HCT116 (cell line): Measurements from ENCODE around the gene SCYGR4. TPM values are rescaled to one million over a fixed set of nuclear protein-coding genes. Genes with fewer than 3 reads are reported as not detected.

ENCODE experiments used
- ATAC-seq: fragments of 200-7000 bp; cut with Tn5 transposase; 2 replicates; pipeline ENCODE4 v1.9.1; 2020; ENCODE audit warnings: mild to moderate bottlenecking, moderate library complexity
- BruUV-seq: library from RNA; stranded (reverse); fragments of 400-500 nt; replicated peaks from 2 replicates; lab custom pipeline; 2021; lab: Mats Ljungman, UMichigan
- CTCF ChIA-PET: fragments of 300-600 bp; sonication (Branson Sonifier 250); formaldehyde crosslinking; loops from one replicate; lab custom pipeline; 2021; ENCODE audit warnings: antibody characterized with exemption; lab: Charles Lee
- POLR2A ChIA-PET: fragments of 300-600, 350-600 bp; sonication (Branson Sonifier 250); formaldehyde crosslinking; loops from one replicate; lab custom pipeline; 2021; ENCODE audit warnings: antibody characterized with exemption; lab: Charles Lee
- RAD21 ChIA-PET, 2 experiments: fragments of 300-600 bp; sonication (Branson Sonifier 250); formaldehyde crosslinking; loops; one replicate each; lab custom pipeline; 2023; ENCODE audit warnings: low total read pairs in 2 of 2; ENCODE audit not compliant: uncharacterized antibody in 2 of 2, unreplicated experiment in 2 of 2, low non-redundant PET in 1 of 2; lab: Charles Lee
- DNase-seq: peaks from one replicate; pipeline ENCODE4 v3.0.0-alpha.2; 2010; ENCODE audit warnings: low read depth, low spot score
- H2AFZ ChIP-seq: fragments of 200-600 bp; shearing (Covaris generic), sonication (generic); 2 replicates; pipeline ENCODE4 v1.6.1; 2017; ENCODE audit warnings: low read depth, mixed run types, mixed read lengths, antibody characterized with exemption, low read length; ENCODE audit not compliant: poor library complexity, severe bottlenecking
- H3K27ac ChIP-seq: 2 replicates; pipeline ENCODE4 v1.5.1; 2012; ENCODE audit warnings: low read depth, low read length
- H3K27me3 ChIP-seq: fragments of 200-600 bp; sonication (generic); 2 replicates; pipeline ENCODE4 v1.6.1; 2016; ENCODE audit warnings: mixed run types, low read length, mixed read lengths; ENCODE audit not compliant: insufficient read depth
- H3K36me3 ChIP-seq, 2 experiments: fragments of 200-500 bp in 1 of 2; fragments of 200-600 bp in 1 of 2; sonication (Bioruptor generic) in 1 of 2; sonication (generic) in 1 of 2; 2 replicates each; pipeline versions ENCODE4 v1.5.1 to v1.6.1; 2014 to 2016; ENCODE audit warnings: low read length in 2 of 2, inconsistent platforms in 1 of 2, mixed read lengths in 1 of 2, mixed run types in 1 of 2; ENCODE audit not compliant: insufficient read depth in 2 of 2, control insufficient read depth in 1 of 2
- H3K4me1 ChIP-seq, 2 experiments: fragments of 200-600 bp in 1 of 2; sonication (generic) in 1 of 2; 2 replicates each; pipeline versions ENCODE4 v1.5.1 to v1.6.1; 2012 to 2017; ENCODE audit warnings: low read length in 2 of 2, inconsistent platforms in 1 of 2, mild to moderate bottlenecking in 1 of 2, mixed read lengths in 1 of 2, mixed run types in 1 of 2, moderate library complexity in 1 of 2; ENCODE audit not compliant: insufficient read depth in 2 of 2, control insufficient read depth in 1 of 2
- H3K4me2 ChIP-seq: fragments of 200-600 bp; sonication (generic); 2 replicates; pipeline ENCODE4 v1.6.1; 2017; ENCODE audit warnings: mixed run types, low read length, mixed read lengths
- H3K4me3 ChIP-seq, 2 experiments: fragments of 200-600 bp in 1 of 2; sonication (generic) in 1 of 2; replicated peaks in 1 of 2; 2 replicates each; pipeline ENCODE4 v1.5.1; 2011 to 2016; ENCODE audit warnings: low read length in 2 of 2, control low read depth in 1 of 2, low read depth in 1 of 2, mild to moderate bottlenecking in 1 of 2, mixed read lengths in 1 of 2, mixed run types in 1 of 2
- H3K79me2 ChIP-seq: fragments of 200-600 bp; sonication (generic); 2 replicates; pipeline ENCODE4 v1.6.1; 2017; ENCODE audit warnings: mild to moderate bottlenecking, mixed run types, low read length, moderate library complexity, mixed read lengths; ENCODE audit not compliant: insufficient read depth
- H3K9ac ChIP-seq: fragments of 200-600 bp; sonication (generic); 2 replicates; pipeline ENCODE4 v1.6.1; 2016; ENCODE audit warnings: low read length, mixed read lengths
- H3K9me2 ChIP-seq: fragments of 200-600 bp; sonication (generic), shearing (Covaris generic); 2 replicates; pipeline ENCODE4 v1.6.1; 2017; ENCODE audit warnings: mixed run types, mild to moderate bottlenecking, moderate library complexity; ENCODE audit not compliant: insufficient read depth
- H3K9me3 ChIP-seq, 2 experiments: fragments of 200-500 bp in 1 of 2; fragments of 200-600 bp in 1 of 2; sonication (Bioruptor generic) in 1 of 2; sonication (generic) in 1 of 2; 2 replicates each; pipeline ENCODE4 v1.6.1; 2014 to 2017; ENCODE audit warnings: low read length in 2 of 2, mixed read lengths in 2 of 2, inconsistent platforms in 1 of 2, low read depth in 1 of 2, mild to moderate bottlenecking in 1 of 2, mixed run types in 1 of 2, moderate library complexity in 1 of 2; ENCODE audit not compliant: control insufficient read depth in 1 of 2, insufficient read depth in 1 of 2
- H4K20me1 ChIP-seq: fragments of 200-600 bp; sonication (generic), shearing (Covaris generic); 2 replicates; pipeline ENCODE4 v1.6.1; 2017; ENCODE audit warnings: mixed run types, mild to moderate bottlenecking, moderate library complexity; ENCODE audit not compliant: insufficient read depth
- CBX3 ChIP-seq: IDR thresholded peaks from 2 replicates; pipeline ENCODE4 v1.6.1; 2012; ENCODE audit warnings: low read depth
- CEBPB ChIP-seq: IDR thresholded peaks from 2 replicates; pipeline ENCODE4 v1.6.1; 2012; ENCODE audit warnings: low read depth
- ELF1 ChIP-seq: IDR thresholded peaks from 2 replicates; pipeline ENCODE4 v1.6.1; 2012; ENCODE audit warnings: low read depth, borderline replicate concordance
- EZH2 ChIP-seq: fragments of 200-600 bp; sonication (generic); IDR thresholded peaks from 2 replicates; pipeline ENCODE4 v1.6.1; 2017; ENCODE audit warnings: antibody characterized with exemption, mixed run types
- EZH2phosphoT487 ChIP-seq: fragments of 200-600 bp; IDR thresholded peaks from 2 replicates; pipeline ENCODE4 v1.6.1; 2018; ENCODE audit warnings: antibody characterized with exemption, borderline replicate concordance
- FOSL1 ChIP-seq: IDR thresholded peaks from 2 replicates; pipeline ENCODE4 v1.6.1; 2012; ENCODE audit warnings: low read depth
- JUND ChIP-seq: IDR thresholded peaks from 2 replicates; pipeline ENCODE4 v1.6.1; 2012
- REST ChIP-seq: IDR thresholded peaks from 2 replicates; pipeline ENCODE4 v1.6.1; 2012; ENCODE audit warnings: low read depth
- SIN3A ChIP-seq: IDR thresholded peaks from 2 replicates; pipeline ENCODE4 v1.6.1; 2012; ENCODE audit warnings: low read depth
- SP1 ChIP-seq: IDR thresholded peaks from 2 replicates; pipeline ENCODE4 v1.6.1; 2012; ENCODE audit warnings: low read depth
- TCF7L2 ChIP-seq: IDR thresholded peaks from 2 replicates; pipeline ENCODE4 v1.7.0; 2011; ENCODE audit warnings: borderline replicate concordance, inconsistent platforms; ENCODE audit not compliant: insufficient read depth, insufficient read length; ENCODE audit errors: extremely low read depth
- ZFX ChIP-seq: fragments of 450-650 bp; IDR thresholded peaks from 2 replicates; pipeline ENCODE4 v1.6.1; 2017
- intact Hi-C: fragments of 100-400 bp; cut with micrococcal nuclease; formaldehyde crosslinking; loops from 2 replicates; pipeline ENCODE4 v1.10.0; 2022
- total RNA-seq: library from RNA; stranded (reverse); gene quantifications from one replicate; pipeline ENCODE4 v1.2.1, GENCODE V29; 2021; ENCODE audit not compliant: unreplicated experiment
- TF ChIP-seq, protein P1 (sequence below): IDR thresholded peaks from 2 replicates; pipeline ENCODE4 v1.6.1; 2012
- TF ChIP-seq, protein P2 (sequence below): IDR thresholded peaks from 2 replicates; pipeline ENCODE4 v1.6.1; 2011; ENCODE audit warnings: mild to moderate bottlenecking, low read length, moderate library complexity; ENCODE audit not compliant: insufficient replicate concordance; ENCODE audit errors: extremely low read depth
- TF ChIP-seq, protein P3 (sequence below), 3 experiments: fragments of 200-600 bp in 1 of 3; sonication (generic) in 1 of 3; IDR thresholded peaks in 2 of 3; conservative IDR thresholded peaks in 1 of 3; 2 replicates each; pipeline ENCODE4 v1.5.1; 2012 to 2017; ENCODE audit warnings: low read depth in 2 of 3, low read length in 2 of 3, antibody characterized with exemption in 1 of 3, borderline replicate concordance in 1 of 3, control low read depth in 1 of 3, mild to moderate bottlenecking in 1 of 3, mixed read lengths in 1 of 3, mixed run types in 1 of 3, moderate library complexity in 1 of 3; ENCODE audit not compliant: insufficient read depth in 1 of 3

The SCYGR4 gene
- total RNA-seq, 1 experiment from 2014 or later, result not detected

- H3K4me2 ChIP-seq, result no peak overlapping the region
- no peaks in the 10 kb centered on the region for H3K36me3 ChIP-seq
- no peaks in the 10 kb centered on the region for H3K79me2 ChIP-seq
- H3K4me3 ChIP-seq, result no peak overlapping the region
- ATAC-seq (no peak), DNase-seq (no peak)
- CTCF ChIA-PET, result no interaction called here
- H4K20me1 ChIP-seq, result no peaks in the 10 kb centered on the region
- intact Hi-C loops, result no loop called here
- H2AFZ ChIP-seq, result no peak overlapping the region
- H3K9me3 ChIP-seq, result no peaks in the 10 kb centered on the region
- H3K9me2 ChIP-seq, result no peaks in the 10 kb centered on the region
- TF ChIP-seq EZH2phosphoT487 (no peak), CEBPB (no peak), SP1 (no peak), ZFX (no peak), REST (no peak), CBX3 (no peak), FOSL1 (no peak), EZH2 (no peak), TCF7L2 (no peak), SIN3A (no peak), ELF1 (no peak), JUND (no peak)
- TF ChIP-seq, protein P1, sequence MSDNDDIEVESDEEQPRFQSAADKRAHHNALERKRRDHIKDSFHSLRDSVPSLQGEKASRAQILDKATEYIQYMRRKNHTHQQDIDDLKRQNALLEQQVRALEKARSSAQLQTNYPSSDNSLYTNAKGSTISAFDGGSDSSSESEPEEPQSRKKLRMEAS, result no peak
- TF ChIP-seq, protein P2, sequence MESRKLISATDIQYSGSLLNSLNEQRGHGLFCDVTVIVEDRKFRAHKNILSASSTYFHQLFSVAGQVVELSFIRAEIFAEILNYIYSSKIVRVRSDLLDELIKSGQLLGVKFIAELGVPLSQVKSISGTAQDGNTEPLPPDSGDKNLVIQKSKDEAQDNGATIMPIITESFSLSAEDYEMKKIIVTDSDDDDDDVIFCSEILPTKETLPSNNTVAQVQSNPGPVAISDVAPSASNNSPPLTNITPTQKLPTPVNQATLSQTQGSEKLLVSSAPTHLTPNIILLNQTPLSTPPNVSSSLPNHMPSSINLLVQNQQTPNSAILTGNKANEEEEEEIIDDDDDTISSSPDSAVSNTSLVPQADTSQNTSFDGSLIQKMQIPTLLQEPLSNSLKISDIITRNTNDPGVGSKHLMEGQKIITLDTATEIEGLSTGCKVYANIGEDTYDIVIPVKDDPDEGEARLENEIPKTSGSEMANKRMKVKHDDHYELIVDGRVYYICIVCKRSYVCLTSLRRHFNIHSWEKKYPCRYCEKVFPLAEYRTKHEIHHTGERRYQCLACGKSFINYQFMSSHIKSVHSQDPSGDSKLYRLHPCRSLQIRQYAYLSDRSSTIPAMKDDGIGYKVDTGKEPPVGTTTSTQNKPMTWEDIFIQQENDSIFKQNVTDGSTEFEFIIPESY, result no peak
- TF ChIP-seq, protein P3, sequence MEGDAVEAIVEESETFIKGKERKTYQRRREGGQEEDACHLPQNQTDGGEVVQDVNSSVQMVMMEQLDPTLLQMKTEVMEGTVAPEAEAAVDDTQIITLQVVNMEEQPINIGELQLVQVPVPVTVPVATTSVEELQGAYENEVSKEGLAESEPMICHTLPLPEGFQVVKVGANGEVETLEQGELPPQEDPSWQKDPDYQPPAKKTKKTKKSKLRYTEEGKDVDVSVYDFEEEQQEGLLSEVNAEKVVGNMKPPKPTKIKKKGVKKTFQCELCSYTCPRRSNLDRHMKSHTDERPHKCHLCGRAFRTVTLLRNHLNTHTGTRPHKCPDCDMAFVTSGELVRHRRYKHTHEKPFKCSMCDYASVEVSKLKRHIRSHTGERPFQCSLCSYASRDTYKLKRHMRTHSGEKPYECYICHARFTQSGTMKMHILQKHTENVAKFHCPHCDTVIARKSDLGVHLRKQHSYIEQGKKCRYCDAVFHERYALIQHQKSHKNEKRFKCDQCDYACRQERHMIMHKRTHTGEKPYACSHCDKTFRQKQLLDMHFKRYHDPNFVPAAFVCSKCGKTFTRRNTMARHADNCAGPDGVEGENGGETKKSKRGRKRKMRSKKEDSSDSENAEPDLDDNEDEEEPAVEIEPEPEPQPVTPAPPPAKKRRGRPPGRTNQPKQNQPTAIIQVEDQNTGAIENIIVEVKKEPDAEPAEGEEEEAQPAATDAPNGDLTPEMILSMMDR (IDR thresholded peaks at IDR 0.05 in 2 of 3, conservative IDR thresholded peaks at IDR 0.05 in 1 of 3; ENCODE audit: borderline replicate concordance in 1 of 3, insufficient read depth in 1 of 3, low read depth in 2 of 3, low read length in 2 of 3), result no peak
- no TSS peak for BruUV-seq
- H3K9ac ChIP-seq, result no peak overlapping the region
- no peaks in the 10 kb centered on the region for H3K4me1 ChIP-seq
- H3K27ac ChIP-seq, result no peak overlapping the region
- no peaks in the 10 kb centered on the region for H3K27me3 ChIP-seq
- POLR2A ChIA-PET, result no interaction called here
- RAD21 ChIA-PET, result no interaction called here
These were observed 8.5 kb upstream of the SCYGR4 start for GRCh38 chr2:227608561-227609338.
